Upper lobe of left lung (tissue), 6 donors: ENCODE measurements around the gene LYSET. TPM values are rescaled to one million over a fixed set of nuclear protein-coding genes. Genes with fewer than 3 reads are reported as not detected.
"Not testable (repeated sequence)": the region's sequence is repeated elsewhere in the genome, so short reads cannot be mapped to it uniquely, and the experiment has no call there.

Experiments
- ATAC-seq, 2 donors: fragments of 200-7000 bp; cut with Tn5 transposase; one replicate each; pipeline ENCODE4 v1.9.1; 2022; ENCODE audit warnings: mild to moderate bottlenecking in 2 of 2, moderate library complexity in 2 of 2; ENCODE audit not compliant: low FRiP score in 2 of 2
- DNase-seq, 2 donors: peaks; one replicate each; pipeline ENCODE4 v3.0.0-alpha.2; 2019 to 2020
- H3K27ac ChIP-seq, 4 donors: fragments of 200-600 bp; sonication (generic); one replicate each; pipeline ENCODE4 v1.5.1; 2016 to 2019
- H3K27me3 ChIP-seq, 4 donors: fragments of 200-600 bp; sonication (generic); one replicate each; pipeline ENCODE4 v1.5.1; 2017 to 2019
- H3K36me3 ChIP-seq, 4 donors: fragments of 200-600 bp; sonication (generic); one replicate each; pipeline ENCODE4 v1.5.1; 2016 to 2019
- H3K4me1 ChIP-seq, 4 donors: fragments of 200-600 bp; sonication (generic); one replicate each; pipeline ENCODE4 v1.5.1; 2018 to 2019
- H3K4me3 ChIP-seq, 4 donors: fragments of 200-600 bp; sonication (generic); one replicate each; pipeline ENCODE4 v1.5.1; 2017 to 2019; ENCODE audit warnings: mild to moderate bottlenecking in 2 of 4, moderate library complexity in 1 of 4
- H3K9me3 ChIP-seq, 4 donors: fragments of 200-600 bp; sonication (generic); one replicate each; pipeline ENCODE4 v1.5.1; 2018 to 2019
- EP300 ChIP-seq, 4 donors: sonication (generic); formaldehyde crosslinking; IDR thresholded peaks; one replicate each; pipeline ENCODE4 v1.5.1; 2017; ENCODE audit warnings: antibody characterized with exemption in 4 of 4, control low read depth in 2 of 4
- POLR2A ChIP-seq, 4 donors: fragments of 450-650 bp; IDR thresholded peaks; one replicate each; pipeline ENCODE4 v1.5.1; 2016 to 2017; ENCODE audit warnings: antibody characterized with exemption in 4 of 4, mild to moderate bottlenecking in 2 of 4
- POLR2AphosphoS5 ChIP-seq, 2 donors: sonication (generic); formaldehyde crosslinking; IDR thresholded peaks; one replicate each; pipeline ENCODE4 v1.5.1; 2017; ENCODE audit warnings: antibody characterized with exemption in 2 of 2
- WGBS, 2 donors: methylation state at CpG; one replicate each; pipeline ENCODE4 v1.1.5; 2017 to 2018; 5-methylcytosine and 5-hydroxymethylcytosine counted together
- total RNA-seq, 6 donors: library from RNA; depleted of rRNA in 4 of 6; stranded (reverse); fragments of >200 nt in 4 of 6; gene quantifications; one replicate each; pipeline versions ENCODE4 v1.1.0 to v1.2.1, GENCODE V29; 2016 to 2021
- TF ChIP-seq, protein P1 (sequence below), 6 experiments: fragments of 450-650 bp in 4 of 6; fragments of 200-600 bp in 2 of 6; sonication (generic) in 2 of 6; IDR thresholded peaks; one replicate each; pipeline ENCODE4 v1.5.1; 2016 to 2019; ENCODE audit warnings: antibody characterized with exemption in 6 of 6
- donor health status: DM: no; HTN: no; CAD: no; lungs with moderate emphysema.
- donor health status: DM: no; HTN: yes; CAD: no; lungs with severe emphysema.

The LYSET gene, protein sequence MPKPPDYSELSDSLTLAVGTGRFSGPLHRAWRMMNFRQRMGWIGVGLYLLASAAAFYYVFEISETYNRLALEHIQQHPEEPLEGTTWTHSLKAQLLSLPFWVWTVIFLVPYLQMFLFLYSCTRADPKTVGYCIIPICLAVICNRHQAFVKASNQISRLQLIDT
- total RNA-seq = 10 to 100 TPM in 4 of 6 donors, 1 to 10 TPM in 2; 2.6 to 32.1 (median 18.0) TPM

DNA sequence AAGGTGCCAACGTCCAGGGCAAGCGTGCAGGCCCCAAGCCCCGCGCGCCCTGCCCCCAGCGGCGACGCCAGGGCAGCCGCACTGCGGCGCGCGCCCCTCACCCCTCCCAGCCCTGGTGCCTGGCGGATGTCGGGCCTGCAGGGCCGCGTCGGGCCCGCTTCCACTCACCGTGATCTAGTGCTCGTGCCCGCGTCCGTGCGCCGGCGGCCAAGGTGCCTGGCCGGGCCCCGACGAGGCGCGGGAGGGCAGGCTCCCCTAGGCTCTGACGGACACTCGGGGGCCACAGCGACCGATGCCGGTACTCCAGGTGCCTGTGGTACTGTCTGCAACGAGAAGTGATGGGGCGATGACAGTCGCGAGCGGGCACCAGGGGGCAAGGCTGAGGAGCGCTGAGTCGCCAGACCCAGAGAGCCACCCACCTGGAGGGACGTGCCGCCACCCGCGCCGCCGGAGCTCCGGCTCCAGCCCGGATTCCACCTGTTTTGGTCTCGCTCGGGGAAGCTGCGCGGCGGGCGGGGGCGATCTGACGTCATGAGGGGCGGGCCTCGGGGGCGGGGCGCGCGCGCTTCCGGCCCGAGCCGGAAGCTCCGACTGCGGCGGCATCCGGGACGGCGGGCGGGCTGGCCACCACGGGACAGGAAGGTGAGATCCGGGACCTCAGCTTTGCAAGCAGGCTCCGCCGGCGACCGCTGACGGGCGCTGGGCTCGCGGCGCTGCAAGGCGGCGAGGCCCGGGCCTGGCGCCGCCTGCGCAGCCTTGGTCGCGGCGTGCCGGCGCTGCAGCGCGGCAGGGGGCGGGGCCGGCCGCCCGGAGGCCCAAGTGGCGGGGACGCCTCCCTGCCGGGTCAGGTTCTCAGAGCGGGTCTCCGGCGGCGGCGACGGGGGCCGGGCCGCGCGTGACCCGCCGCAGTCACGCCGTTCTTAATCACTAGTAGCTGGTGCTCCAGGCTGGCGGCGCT is at the start of gene LYSET, which contains the start of gene MOAP1:
TSS of gene LYSET (plus strand) at position 927 of the 958 bp plus-strand sequence. CDS start 89 bp downstream, outside the sequence.
TSS of gene MOAP1 (minus strand) at position 507 of the 958 bp plus-strand sequence. CDS start 655 bp downstream, outside the sequence.
- no peaks in the 10 kb centered on the region for H3K27me3 ChIP-seq
- peak; percentile 88 to 98 for DNase-seq
- H3K27ac ChIP-seq = peak within 1 kb of the TSS; percentile 93 to 99 (median 98)
- TF ChIP-seq POLR2A (IDR thresholded peaks at IDR 0.05) (peak in 3 of 4 donors; percentile 65 to 92 (median 89)), POLR2AphosphoS5 (IDR thresholded peaks at IDR 0.05) (peak; percentile 85 to 91), EP300 (IDR thresholded peaks at IDR 0.05) (peak in 1 of 4 donors; percentile 18)
- TF ChIP-seq, protein P1, sequence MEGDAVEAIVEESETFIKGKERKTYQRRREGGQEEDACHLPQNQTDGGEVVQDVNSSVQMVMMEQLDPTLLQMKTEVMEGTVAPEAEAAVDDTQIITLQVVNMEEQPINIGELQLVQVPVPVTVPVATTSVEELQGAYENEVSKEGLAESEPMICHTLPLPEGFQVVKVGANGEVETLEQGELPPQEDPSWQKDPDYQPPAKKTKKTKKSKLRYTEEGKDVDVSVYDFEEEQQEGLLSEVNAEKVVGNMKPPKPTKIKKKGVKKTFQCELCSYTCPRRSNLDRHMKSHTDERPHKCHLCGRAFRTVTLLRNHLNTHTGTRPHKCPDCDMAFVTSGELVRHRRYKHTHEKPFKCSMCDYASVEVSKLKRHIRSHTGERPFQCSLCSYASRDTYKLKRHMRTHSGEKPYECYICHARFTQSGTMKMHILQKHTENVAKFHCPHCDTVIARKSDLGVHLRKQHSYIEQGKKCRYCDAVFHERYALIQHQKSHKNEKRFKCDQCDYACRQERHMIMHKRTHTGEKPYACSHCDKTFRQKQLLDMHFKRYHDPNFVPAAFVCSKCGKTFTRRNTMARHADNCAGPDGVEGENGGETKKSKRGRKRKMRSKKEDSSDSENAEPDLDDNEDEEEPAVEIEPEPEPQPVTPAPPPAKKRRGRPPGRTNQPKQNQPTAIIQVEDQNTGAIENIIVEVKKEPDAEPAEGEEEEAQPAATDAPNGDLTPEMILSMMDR (IDR thresholded peaks at IDR 0.05) = peak; percentile 18 to 70 (median 40)
- H3K9me3 ChIP-seq = no peaks in the 10 kb centered on the region
- peaks cover 20 to 37% (median 25%) of the 10 kb centered on the region in 4 donors for H3K4me1 ChIP-seq
- H3K4me3 ChIP-seq = peak within 1 kb of the TSS; percentile 71 to 96 (median 84)
- H3K36me3 ChIP-seq = peaks cover 2 to 47% (median 10%) of the 10 kb centered on the region in 4 donors
- ATAC-seq = peak; percentile 93 to 96
- WGBS, 2 donors = 0 to 1% methylated on average over 44 to 59 of the region's 124 CpGs

DNA sequence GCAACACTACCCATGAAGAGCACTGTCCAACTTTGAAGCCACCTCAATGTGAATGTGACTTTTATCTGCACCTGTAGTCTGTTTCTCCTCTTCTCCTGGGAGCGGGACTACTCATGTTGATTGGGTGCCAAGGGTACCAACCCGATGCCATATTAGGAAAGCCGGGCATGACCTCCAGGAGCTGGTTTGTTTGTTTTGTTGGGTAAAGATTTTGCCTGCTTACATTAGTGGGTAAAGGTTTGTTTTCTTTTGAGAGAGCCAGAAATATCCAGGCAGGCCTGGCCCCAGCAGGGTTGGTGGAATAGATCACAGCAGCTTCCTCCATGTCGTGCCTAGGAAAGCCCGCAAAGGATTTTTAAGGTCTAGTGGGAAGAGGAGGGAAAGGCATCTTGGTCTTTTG is 49.7 kb upstream of the LYSET start:
- DNase-seq (no peak), ATAC-seq (no peak)
- peaks cover 2 to 16% (median 9%) of the 10 kb centered on the region in 4 donors for H3K4me1 ChIP-seq
- no peak overlapping the region for H3K4me3 ChIP-seq
- no peaks in the 10 kb centered on the region for H3K9me3 ChIP-seq
- WGBS, 2 donors = 69 to 81% methylated on average over 5 of the region's 5 CpGs
- no peaks in the 10 kb centered on the region for H3K27me3 ChIP-seq
- TF ChIP-seq EP300 (IDR thresholded peaks at IDR 0.05) (no peak), POLR2A (IDR thresholded peaks at IDR 0.05) (no peak), POLR2AphosphoS5 (IDR thresholded peaks at IDR 0.05) (no peak)
- TF ChIP-seq, protein P1 (IDR thresholded peaks at IDR 0.05) = no peak
- no peaks in the 10 kb centered on the region for H3K36me3 ChIP-seq
- H3K27ac ChIP-seq = no peak overlapping the region

DNA sequence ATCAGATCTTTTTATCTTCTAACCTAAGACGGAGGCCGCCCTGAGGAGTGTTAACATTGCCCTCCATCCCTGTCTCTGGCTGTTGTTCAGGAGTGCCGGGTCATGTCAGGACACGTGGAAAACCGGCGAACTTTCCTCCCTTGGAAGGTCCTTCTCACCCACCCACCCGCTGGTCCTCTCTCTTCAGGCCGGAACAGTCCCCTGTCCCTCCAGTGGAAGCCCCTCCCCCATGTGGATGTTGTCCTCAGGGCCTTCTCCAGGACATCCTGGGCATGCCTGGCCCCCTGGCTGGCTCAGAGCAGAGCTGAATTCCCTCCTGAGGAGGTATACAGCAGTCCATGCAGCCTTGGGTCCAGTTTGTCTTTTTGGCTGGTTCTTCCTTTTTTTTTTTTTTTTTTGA is 49.1 kb upstream of the LYSET start:
- WGBS, 2 donors = 78% methylated on average over 8 of the region's 8 CpGs
- ATAC-seq = no peak
- TF ChIP-seq, protein P1 (IDR thresholded peaks at IDR 0.05) = no peak
- TF ChIP-seq POLR2AphosphoS5 (IDR thresholded peaks at IDR 0.05) (no peak), EP300 (IDR thresholded peaks at IDR 0.05) (no peak), POLR2A (IDR thresholded peaks at IDR 0.05) (no peak)
- DNase-seq = no peak
- Histone ChIP-seq H3K4me1 (peaks cover 2 to 16% (median 9%) of the 10 kb centered on the region in 4 donors), H3K36me3 (no peaks in the 10 kb centered on the region), H3K27me3 (no peaks in the 10 kb centered on the region), H3K27ac (no peak overlapping the region), H3K4me3 (no peak overlapping the region), H3K9me3 (no peaks in the 10 kb centered on the region)

DNA sequence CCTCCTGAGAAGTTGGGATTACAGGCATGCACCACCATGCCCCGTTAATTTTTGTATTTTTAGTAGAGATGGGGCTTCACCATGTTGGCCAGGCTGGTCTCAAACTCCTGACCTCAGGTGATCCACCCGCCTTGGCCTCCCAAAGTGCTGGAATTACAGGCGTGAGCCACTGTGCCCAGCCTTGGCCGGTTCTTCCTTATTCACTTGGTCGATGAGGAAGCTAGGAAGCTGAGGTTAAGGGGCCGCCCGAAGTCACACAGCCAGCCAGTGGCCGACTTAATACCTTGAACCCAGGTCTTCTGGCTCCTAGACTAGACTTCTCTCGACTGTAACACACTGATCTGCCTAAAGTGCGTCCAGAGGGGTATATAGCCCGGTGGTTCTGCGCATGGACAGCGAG is 48.6 kb upstream of the LYSET start:
- not testable (repeated sequence) for H3K36me3 ChIP-seq, ATAC-seq, H3K27ac ChIP-seq, H3K27me3 ChIP-seq, DNase-seq, H3K9me3 ChIP-seq, H3K4me3 ChIP-seq
- 88% methylated on average over 11 to 13 of the region's 13 CpGs for WGBS, 2 donors
- H3K4me1 ChIP-seq = peaks cover 2 to 16% (median 9%) of the 10 kb centered on the region in 4 donors

DNA sequence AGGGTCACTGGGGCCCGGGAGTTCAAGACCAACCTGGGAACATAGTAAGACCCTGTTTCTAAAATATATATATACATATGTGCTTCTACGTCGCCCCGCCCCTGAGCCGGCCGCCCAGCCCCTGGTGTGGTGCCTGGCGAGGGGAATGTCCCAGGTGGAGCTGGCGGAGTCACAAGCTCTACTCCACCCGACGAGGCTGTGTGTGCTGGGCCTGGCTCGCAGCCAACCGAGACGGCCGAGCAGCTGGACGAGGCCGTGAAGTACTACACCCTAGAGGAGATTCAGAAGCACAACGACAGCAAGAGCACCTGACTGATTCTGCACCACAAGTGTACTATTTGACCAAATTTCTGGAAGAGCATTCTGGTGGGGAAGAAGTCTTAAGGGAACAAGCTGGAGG is 47.3 kb upstream of the LYSET start:
- Histone ChIP-seq H3K27me3 (no peaks in the 10 kb centered on the region), H3K9me3 (no peaks in the 10 kb centered on the region), H3K27ac (no peak overlapping the region), H3K4me3 (no peak overlapping the region), H3K4me1 (peaks cover 2 to 16% (median 9%) of the 10 kb centered on the region in 4 donors), H3K36me3 (no peaks in the 10 kb centered on the region)
- peak; percentile 47 to 70 for ATAC-seq
- 61 to 100% methylated on average over 1 to 12 of the region's 17 CpGs for WGBS, 2 donors
- peak; percentile 82 to 92 for DNase-seq
- TF ChIP-seq, protein P1 (IDR thresholded peaks at IDR 0.05) = peak in 3 of 6 experiments; percentile 14 to 24 (median 22)
- no peak for TF ChIP-seq POLR2AphosphoS5 (IDR thresholded peaks at IDR 0.05)
